ENCODE measurements around the gene PTTG1IP. TPM values are rescaled to one million over a fixed set of nuclear protein-coding genes. Genes with fewer than 3 reads are reported as not detected.

PTTG1IP gene
- total and polyA plus RNA-seq, 2 of the 13 experiments (the other 11 are each of a cell fraction or from before 2014, with no cell fraction given): 161 to 700 TPM

DNA sequence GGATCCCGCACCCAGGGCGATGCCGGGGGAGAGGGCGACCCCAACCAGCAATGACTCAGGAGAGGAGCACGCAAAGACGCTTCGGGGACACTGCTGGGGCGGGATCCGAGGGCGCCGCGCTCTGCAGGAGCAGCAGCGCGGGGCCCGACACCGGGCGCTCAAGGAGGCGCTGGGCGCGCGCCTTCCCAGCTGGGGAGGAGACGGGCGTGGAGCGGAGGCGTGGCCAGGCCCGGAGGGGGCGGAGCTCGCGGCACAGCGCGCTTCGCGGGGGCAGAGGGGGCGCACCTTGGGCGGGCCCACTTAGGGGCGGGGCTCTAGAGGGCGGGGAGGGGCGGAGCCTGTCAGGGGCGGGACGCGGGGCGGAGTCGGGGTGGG is 56.0 kb downstream of the PTTG1IP start (continued):
- no peak for TF ChIP-seq ZNF780A (CRISPR knock-in tag; IDR thresholded peaks at IDR 0.05)
- peak; percentile 56 for TF ChIP-seq SAP130 (CRISPR knock-in tag; IDR thresholded peaks at IDR 0.05; ENCODE audit: low read depth)
- TF ChIP-seq ELF3 (CRISPR knock-in tag; IDR thresholded peaks at IDR 0.05): no peak
- TF ChIP-seq MAZ (IDR thresholded peaks at IDR 0.05; ENCODE audit: borderline replicate concordance, low read depth, low read length): peak; percentile 38; the same call in 1 of the 2 replicates
- TF ChIP-seq MAZ (CRISPR knock-in tag; IDR thresholded peaks at IDR 0.05; ENCODE audit: low read depth): no peak
- TF ChIP-seq, protein P1, sequence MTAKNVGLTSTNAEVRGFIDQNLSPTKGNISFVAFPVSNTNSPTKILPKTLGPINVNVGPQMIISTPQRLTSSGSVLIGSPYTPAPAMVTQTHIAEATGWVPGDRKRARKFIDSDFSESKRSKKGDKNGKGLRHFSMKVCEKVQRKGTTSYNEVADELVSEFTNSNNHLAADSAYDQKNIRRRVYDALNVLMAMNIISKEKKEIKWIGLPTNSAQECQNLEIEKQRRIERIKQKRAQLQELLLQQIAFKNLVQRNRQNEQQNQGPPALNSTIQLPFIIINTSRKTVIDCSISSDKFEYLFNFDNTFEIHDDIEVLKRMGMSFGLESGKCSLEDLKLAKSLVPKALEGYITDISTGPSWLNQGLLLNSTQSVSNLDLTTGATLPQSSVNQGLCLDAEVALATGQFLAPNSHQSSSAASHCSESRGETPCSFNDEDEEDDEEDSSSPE (CRISPR knock-in tag; IDR thresholded peaks at IDR 0.05): no peak
- TF ChIP-seq, protein P2, sequence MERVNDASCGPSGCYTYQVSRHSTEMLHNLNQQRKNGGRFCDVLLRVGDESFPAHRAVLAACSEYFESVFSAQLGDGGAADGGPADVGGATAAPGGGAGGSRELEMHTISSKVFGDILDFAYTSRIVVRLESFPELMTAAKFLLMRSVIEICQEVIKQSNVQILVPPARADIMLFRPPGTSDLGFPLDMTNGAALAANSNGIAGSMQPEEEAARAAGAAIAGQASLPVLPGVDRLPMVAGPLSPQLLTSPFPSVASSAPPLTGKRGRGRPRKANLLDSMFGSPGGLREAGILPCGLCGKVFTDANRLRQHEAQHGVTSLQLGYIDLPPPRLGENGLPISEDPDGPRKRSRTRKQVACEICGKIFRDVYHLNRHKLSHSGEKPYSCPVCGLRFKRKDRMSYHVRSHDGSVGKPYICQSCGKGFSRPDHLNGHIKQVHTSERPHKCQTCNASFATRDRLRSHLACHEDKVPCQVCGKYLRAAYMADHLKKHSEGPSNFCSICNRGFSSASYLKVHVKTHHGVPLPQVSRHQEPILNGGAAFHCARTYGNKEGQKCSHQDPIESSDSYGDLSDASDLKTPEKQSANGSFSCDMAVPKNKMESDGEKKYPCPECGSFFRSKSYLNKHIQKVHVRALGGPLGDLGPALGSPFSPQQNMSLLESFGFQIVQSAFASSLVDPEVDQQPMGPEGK (CRISPR knock-in tag; IDR thresholded peaks at IDR 0.05): peak; percentile 76
- no peak for TF ChIP-seq TRIM24 (CRISPR knock-in tag; IDR thresholded peaks at IDR 0.05)
- no peak for TF ChIP-seq FOXK1 (CRISPR knock-in tag; IDR thresholded peaks at IDR 0.05; ENCODE audit: borderline replicate concordance, low read depth)
- peak; percentile 20 for TF ChIP-seq XRCC5 (optimal IDR thresholded peaks at IDR 0.05; ENCODE audit: low read length)
- no peak for TF ChIP-seq EP300 (IDR thresholded peaks at IDR 0.05; ENCODE audit: low read depth in 2 of 2, low read length in 2 of 2)
- TF ChIP-seq EP300 (CRISPR knock-in tag; IDR thresholded peaks at IDR 0.05; ENCODE audit: borderline replicate concordance): no peak
- TF ChIP-seq, protein P3, sequence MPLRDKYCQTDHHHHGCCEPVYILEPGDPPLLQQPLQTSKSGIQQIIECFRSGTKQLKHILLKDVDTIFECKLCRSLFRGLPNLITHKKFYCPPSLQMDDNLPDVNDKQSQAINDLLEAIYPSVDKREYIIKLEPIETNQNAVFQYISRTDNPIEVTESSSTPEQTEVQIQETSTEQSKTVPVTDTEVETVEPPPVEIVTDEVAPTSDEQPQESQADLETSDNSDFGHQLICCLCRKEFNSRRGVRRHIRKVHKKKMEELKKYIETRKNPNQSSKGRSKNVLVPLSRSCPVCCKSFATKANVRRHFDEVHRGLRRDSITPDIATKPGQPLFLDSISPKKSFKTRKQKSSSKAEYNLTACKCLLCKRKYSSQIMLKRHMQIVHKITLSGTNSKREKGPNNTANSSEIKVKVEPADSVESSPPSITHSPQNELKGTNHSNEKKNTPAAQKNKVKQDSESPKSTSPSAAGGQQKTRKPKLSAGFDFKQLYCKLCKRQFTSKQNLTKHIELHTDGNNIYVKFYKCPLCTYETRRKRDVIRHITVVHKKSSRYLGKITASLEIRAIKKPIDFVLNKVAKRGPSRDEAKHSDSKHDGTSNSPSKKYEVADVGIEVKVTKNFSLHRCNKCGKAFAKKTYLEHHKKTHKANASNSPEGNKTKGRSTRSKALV (CRISPR knock-in tag; IDR thresholded peaks at IDR 0.05): no peak
- TF ChIP-seq, protein P4, sequence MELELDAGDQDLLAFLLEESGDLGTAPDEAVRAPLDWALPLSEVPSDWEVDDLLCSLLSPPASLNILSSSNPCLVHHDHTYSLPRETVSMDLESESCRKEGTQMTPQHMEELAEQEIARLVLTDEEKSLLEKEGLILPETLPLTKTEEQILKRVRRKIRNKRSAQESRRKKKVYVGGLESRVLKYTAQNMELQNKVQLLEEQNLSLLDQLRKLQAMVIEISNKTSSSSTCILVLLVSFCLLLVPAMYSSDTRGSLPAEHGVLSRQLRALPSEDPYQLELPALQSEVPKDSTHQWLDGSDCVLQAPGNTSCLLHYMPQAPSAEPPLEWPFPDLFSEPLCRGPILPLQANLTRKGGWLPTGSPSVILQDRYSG (CRISPR knock-in tag; IDR thresholded peaks at IDR 0.05): no peak
- TF ChIP-seq ZBTB38 (CRISPR knock-in tag; IDR thresholded peaks at IDR 0.05): peak; percentile 71; the same call in 1 of the 2 replicates
- no peak for TF ChIP-seq RARG (CRISPR knock-in tag; IDR thresholded peaks at IDR 0.05; ENCODE audit: low read depth)

Measured in HepG2 (cell line).